ENCODE results near the gene NRL. TPM values are rescaled to one million over a fixed set of nuclear protein-coding genes. Genes with fewer than 3 reads are reported as not detected.

NRL gene
- total and polyA plus RNA-seq, 10 of the 15 experiments (the other 5 are each of a cell fraction or from before 2014, with no cell fraction given), result 0.11 to 4.4 (median 2.2) TPM

GRCh38 chr14:24146978-24147760, 32.4 kb upstream of the NRL start, which contains the start of gene RNF31 (continued):
- TF ChIP-seq ZBTB33 (IDR thresholded peaks at IDR 0.05) (no peak), HCFC1 (IDR thresholded peaks at IDR 0.05; ENCODE audit: low read length) (no peak), ZNF24 (IDR thresholded peaks at IDR 0.05) (peak; percentile 53; the same call in 1 of the 2 replicates), EGR1 (IDR thresholded peaks at IDR 0.05; ENCODE audit: borderline replicate concordance in 1 of 2, low read depth in 2 of 2, low read length in 2 of 2) (no peak), NBN (IDR thresholded peaks at IDR 0.05) (peak; percentile 90)

DNA sequence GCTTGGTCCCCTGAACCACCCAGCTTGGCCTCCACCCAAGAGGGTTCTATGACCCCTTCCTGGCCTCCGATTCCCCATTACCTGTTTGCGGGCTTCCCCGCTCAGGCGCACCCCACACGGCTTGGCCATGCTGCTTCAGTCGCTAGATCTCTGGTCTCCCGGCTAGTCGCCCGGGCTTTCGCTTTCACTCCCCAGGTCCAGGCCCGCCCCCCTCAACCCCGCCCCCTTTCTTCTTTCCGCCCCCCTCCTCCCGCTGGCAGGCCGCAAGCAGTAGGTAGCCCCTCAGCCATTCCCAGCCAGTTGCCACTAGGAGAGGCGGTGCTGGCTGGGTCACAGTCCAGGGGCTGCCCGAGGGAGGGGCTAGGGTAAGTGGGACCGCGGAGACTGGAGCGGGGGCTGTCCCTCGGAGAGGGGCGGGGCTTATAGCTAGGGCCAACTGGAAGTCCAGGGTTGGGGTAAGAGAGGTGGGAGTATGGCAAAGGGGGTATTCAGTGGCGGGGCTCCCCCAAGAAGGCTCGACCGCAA, 31.8 kb upstream of the NRL start, which contains the start of gene PSME2:
Gene PSME2, minus strand, starts transcription at position 158 of the 525 bp plus-strand sequence. Its CDS starts 29 bp downstream, at position 129.
- FAIRE-seq, result peak; percentile 81
- peak within 1 kb of the TSS; percentile 94 for H3K27ac ChIP-seq (ENCODE audit: control insufficient read depth, insufficient read depth)
- SMC1A ChIA-PET (ENCODE audit: uncharacterized antibody, unreplicated experiment), result interaction anchor here (0.6 to 4.8 kb wide), 13 partner anchors 10 to 1177 kb away, joined by 3 to 54 read pairs (median 7); partner anchors contain the start of genes DCAF11, IPO4, IRF9 and NRL
- peak; percentile 81 for ATAC-seq
- no peaks in the 10 kb centered on the region; the same call in 2 of the 3 replicates for H3K9me3 ChIP-seq (replicated peaks; ENCODE audit: control insufficient read depth, insufficient read depth, low read length)
- H2AFZ ChIP-seq (ENCODE audit: control insufficient read depth, low read depth, low read length), result peak within 1 kb of the TSS; percentile 66
- DNase-seq (ENCODE audit: low read depth, low spot score), result peak; percentile 93
- H3K4me1 ChIP-seq (ENCODE audit: control insufficient read depth, insufficient read depth, low read length), result peaks cover 14% of the 10 kb centered on the region
- RAD21 ChIA-PET (ENCODE audit: unreplicated experiment), result interaction anchor here (0.6 to 3.9 kb wide), 19 partner anchors 9 to 163 kb away, joined by 3 to 37 read pairs (median 6); partner anchors contain the start of genes CHMP4A, CIDEB, DCAF11 and IPO4
- no TSS peak for BruUV-seq (replicated peaks)
- CTCF ChIA-PET, result interaction anchor here (0.7 to 8.2 kb wide), 15 partner anchors 10 to 285 kb away, joined by 3 to 63 read pairs (median 6); partner anchors contain the start of genes CHMP4A, CIDEB, DCAF11 and IRF9
- POLR2A ChIA-PET, result interaction anchor here (0.6 to 5.8 kb wide), 24 partner anchors 9 to 826 kb away, joined by 3 to 99 read pairs (median 8); partner anchors contain the start of genes CHMP4A, CIDEB, DCAF11 and IPO4
- peak within 1 kb of the TSS; percentile 82 for H3K4me3 ChIP-seq
- no peaks in the 10 kb centered on the region for H4K20me1 ChIP-seq (ENCODE audit: control insufficient read depth, insufficient read depth)
- H3K36me3 ChIP-seq (ENCODE audit: control insufficient read depth in 2 of 2, insufficient read depth in 2 of 2, low read length in 1 of 2), result peaks cover 15 to 44% of the 10 kb centered on the region in 2 experiments
- H3K9ac ChIP-seq (ENCODE audit: control insufficient read depth, insufficient read depth, low read length), result peak within 1 kb of the TSS; percentile 88
- peaks cover 61% of the 10 kb centered on the region for H3K79me2 ChIP-seq (ENCODE audit: control insufficient read depth, insufficient read depth, low read length)
- 2% methylated on average over 18 of the region's 25 CpGs for WGBS (ENCODE audit: insufficient coverage, insufficient replicate concordance, low lambda C conversion rate, missing lambda C conversion rate)
- peak within 1 kb of the TSS; percentile 88 for H3K4me2 ChIP-seq (ENCODE audit: control insufficient read depth, insufficient read depth)
- no peaks in the 10 kb centered on the region for H3K27me3 ChIP-seq (replicated peaks in 1 of 2; ENCODE audit: control insufficient read depth in 2 of 2, insufficient read depth in 2 of 2, low read length in 1 of 2)
- intact Hi-C loops (cut with micrococcal nuclease; ENCODE audit: unreplicated experiment) (loop anchor here (5.0 kb wide), 1 partner anchor 151 kb away; the partner anchor contains the start of genes DHRS1 and NOP9), in situ Hi-C loops (cut with MboI) (no loop called here)
- TF ChIP-seq SIN3A (IDR thresholded peaks at IDR 0.05; ENCODE audit: low read depth, low read length) (peak; percentile 80), POLR2AphosphoS2 (IDR thresholded peaks at IDR 0.05; ENCODE audit: low read depth, low read length) (peak; percentile 41; the same call in 1 of the 2 replicates), MTA2 (IDR thresholded peaks at IDR 0.05; ENCODE audit: low read depth) (peak; percentile 28; the same call in 1 of the 2 replicates), SP1 (IDR thresholded peaks at IDR 0.05; ENCODE audit: low read depth, low read length) (peak; percentile 42), SMAD1 (IDR thresholded peaks at IDR 0.05; ENCODE audit: low read depth, partially characterized antibody) (no peak), ATF2 (IDR thresholded peaks at IDR 0.05; ENCODE audit: low read length) (no peak), IKZF2 (IDR thresholded peaks at IDR 0.05) (peak; percentile 53 to 66; a peak in 2 of 4 replicates)
- TF ChIP-seq, protein P1, sequence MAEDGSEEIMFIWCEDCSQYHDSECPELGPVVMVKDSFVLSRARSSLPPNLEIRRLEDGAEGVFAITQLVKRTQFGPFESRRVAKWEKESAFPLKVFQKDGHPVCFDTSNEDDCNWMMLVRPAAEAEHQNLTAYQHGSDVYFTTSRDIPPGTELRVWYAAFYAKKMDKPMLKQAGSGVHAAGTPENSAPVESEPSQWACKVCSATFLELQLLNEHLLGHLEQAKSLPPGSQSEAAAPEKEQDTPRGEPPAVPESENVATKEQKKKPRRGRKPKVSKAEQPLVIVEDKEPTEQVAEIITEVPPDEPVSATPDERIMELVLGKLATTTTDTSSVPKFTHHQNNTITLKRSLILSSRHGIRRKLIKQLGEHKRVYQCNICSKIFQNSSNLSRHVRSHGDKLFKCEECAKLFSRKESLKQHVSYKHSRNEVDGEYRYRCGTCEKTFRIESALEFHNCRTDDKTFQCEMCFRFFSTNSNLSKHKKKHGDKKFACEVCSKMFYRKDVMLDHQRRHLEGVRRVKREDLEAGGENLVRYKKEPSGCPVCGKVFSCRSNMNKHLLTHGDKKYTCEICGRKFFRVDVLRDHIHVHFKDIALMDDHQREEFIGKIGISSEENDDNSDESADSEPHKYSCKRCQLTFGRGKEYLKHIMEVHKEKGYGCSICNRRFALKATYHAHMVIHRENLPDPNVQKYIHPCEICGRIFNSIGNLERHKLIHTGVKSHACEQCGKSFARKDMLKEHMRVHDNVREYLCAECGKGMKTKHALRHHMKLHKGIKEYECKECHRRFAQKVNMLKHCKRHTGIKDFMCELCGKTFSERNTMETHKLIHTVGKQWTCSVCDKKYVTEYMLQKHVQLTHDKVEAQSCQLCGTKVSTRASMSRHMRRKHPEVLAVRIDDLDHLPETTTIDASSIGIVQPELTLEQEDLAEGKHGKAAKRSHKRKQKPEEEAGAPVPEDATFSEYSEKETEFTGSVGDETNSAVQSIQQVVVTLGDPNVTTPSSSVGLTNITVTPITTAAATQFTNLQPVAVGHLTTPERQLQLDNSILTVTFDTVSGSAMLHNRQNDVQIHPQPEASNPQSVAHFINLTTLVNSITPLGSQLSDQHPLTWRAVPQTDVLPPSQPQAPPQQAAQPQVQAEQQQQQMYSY (CRISPR knock-in tag; IDR thresholded peaks at IDR 0.05), result no peak

All from GM12878 (cell line).